ENCODE measurements around the gene SEL1L.

GRCh38 chr14:81523016-81523415 is 10.6 kb downstream of the SEL1L start:
- TF ChIP-seq EGR2 (tag by site-specific recombination; IDR thresholded peaks at IDR 0.05; ENCODE audit: low read depth) (no peak), ZNF501 (tag by site-specific recombination; IDR thresholded peaks at IDR 0.05) (no peak), CTCF (tag by site-specific recombination; IDR thresholded peaks at IDR 0.05) (no peak), ZNF660 (tag by site-specific recombination; IDR thresholded peaks at IDR 0.05) (no peak)

Data from HEK293 (cell line).